Lung (tissue), 12 donors: ENCODE results near the gene MTUS2. TPM values are rescaled to one million over a fixed set of nuclear protein-coding genes. Genes with fewer than 3 reads are reported as not detected.

Experiments
- ATAC-seq: fragments of 200-7000 bp; cut with Tn5 transposase; one replicate; pipeline ENCODE4 v1.9.1; 2020; ENCODE audit warnings: moderate number of reproducible peaks; ENCODE audit not compliant: insufficient read depth, low FRiP score
- DNase-seq, 3 donors: peaks; one replicate each; pipeline ENCODE4 v3.0.0-alpha.2; 2013 to 2017
- H3K27ac ChIP-seq, 2 donors: one replicate each; pipeline ENCODE4 v1.5.1; 2013; ENCODE audit warnings: mild to moderate bottlenecking in 2 of 2, moderate library complexity in 2 of 2, control low read depth in 1 of 2, inconsistent platforms in 1 of 2, low read depth in 1 of 2, low read length in 1 of 2
- H3K27me3 ChIP-seq, 3 donors: one replicate each; pipeline ENCODE4 v1.5.1; 2013; ENCODE audit warnings: low read length in 2 of 3; ENCODE audit not compliant: control insufficient read depth in 3 of 3, insufficient read depth in 3 of 3
- H3K36me3 ChIP-seq, 4 donors: one replicate each; pipeline ENCODE4 v1.5.1; 2013; ENCODE audit warnings: low read length in 4 of 4, mild to moderate bottlenecking in 1 of 4, moderate library complexity in 1 of 4; ENCODE audit not compliant: control insufficient read depth in 4 of 4, insufficient read depth in 4 of 4
- H3K4me1 ChIP-seq, 5 donors: one replicate each; pipeline ENCODE4 v1.5.1; 2013; ENCODE audit warnings: low read length in 5 of 5, mild to moderate bottlenecking in 2 of 5, moderate library complexity in 1 of 5; ENCODE audit not compliant: control insufficient read depth in 5 of 5, insufficient read depth in 5 of 5
- H3K4me3 ChIP-seq: one replicate; pipeline ENCODE4 v1.5.1; 2013; ENCODE audit warnings: mild to moderate bottlenecking, control low read depth, moderate library complexity
- H3K9ac ChIP-seq, 2 donors: one replicate each; pipeline ENCODE4 v1.5.1; 2013; ENCODE audit warnings: low read length in 2 of 2, control low read depth in 1 of 2; ENCODE audit not compliant: insufficient read depth in 1 of 2
- H3K9me3 ChIP-seq, 4 donors: one replicate each; pipeline ENCODE4 v1.5.1; 2013; ENCODE audit warnings: low read length in 3 of 4, mild to moderate bottlenecking in 1 of 4, moderate library complexity in 1 of 4; ENCODE audit not compliant: control insufficient read depth in 4 of 4, insufficient read depth in 3 of 4
- WGBS, 2 donors: extraction: QIAGEN DNeasy Blood & Tissue Kit; methylation state at CpG; one replicate each; pipeline ENCODE4 v1.1.7; 2013; 5-methylcytosine and 5-hydroxymethylcytosine counted together
- polyA plus RNA-seq, 2 donors: library from polyadenylated mRNA; stranded (reverse); fragments of 200-250 nt; gene quantifications; one replicate each; pipeline ENCODE4 v1.2.1, GENCODE V29; 2013
- total RNA-seq, 2 donors: library from RNA; depleted of rRNA in 1 of 2; stranded (reverse); fragments of >200 nt in 1 of 2; gene quantifications; one replicate each; pipeline ENCODE4 v1.2.1, GENCODE V29; 2014 to 2021
- TF ChIP-seq, protein P1 (sequence below): IDR thresholded peaks from 2 replicates; pipeline ENCODE4 v1.5.1; 2012; ENCODE audit warnings: mild to moderate bottlenecking; ENCODE audit errors: control extremely low read depth, extremely low read depth
- donor health status: control.
- donor health status: control.
- donor health status: Bipolar disorder and iron deficiency.
- donor health status: healthy.
- donor health status: DM: yes; HTN: yes; CAD: no.

The MTUS2 gene
- total and polyA plus RNA-seq, 4 donors, result 0.03 to 0.54 (median 0.08) TPM

DNA sequence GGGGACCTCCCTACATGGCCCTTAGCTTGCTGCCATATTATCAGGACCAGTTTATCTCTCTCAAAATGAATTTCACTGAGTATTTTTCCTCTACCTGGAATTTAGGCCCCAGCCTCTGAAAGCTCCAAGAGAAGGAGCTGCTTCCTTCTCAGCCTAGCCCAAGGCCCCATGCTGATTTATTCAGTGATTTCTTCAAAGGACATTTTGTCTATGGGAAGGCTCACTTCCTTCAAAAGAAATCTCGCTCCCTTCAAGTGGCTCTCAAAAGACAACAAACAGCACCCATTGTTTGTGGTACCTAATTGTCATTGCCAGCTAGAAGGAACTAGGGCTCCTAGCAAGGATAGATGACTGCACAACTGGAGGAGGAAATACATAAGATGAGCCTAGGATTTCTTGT is 602.9 kb downstream of the MTUS2 start:
- Histone ChIP-seq H3K36me3 (no peaks in the 10 kb centered on the region), H3K9ac (no peak overlapping the region), H3K27me3 (peaks cover 3 to 24% (median 16%) of the 10 kb centered on the region in 3 donors), H3K4me1 (peaks cover 0 to 3% (median 0%) of the 10 kb centered on the region in 5 donors), H3K9me3 (peaks cover 0 to 4% (median 0%) of the 10 kb centered on the region in 4 donors), H3K27ac (no peak overlapping the region), H3K4me3 (no peak overlapping the region)
- TF ChIP-seq, protein P1, sequence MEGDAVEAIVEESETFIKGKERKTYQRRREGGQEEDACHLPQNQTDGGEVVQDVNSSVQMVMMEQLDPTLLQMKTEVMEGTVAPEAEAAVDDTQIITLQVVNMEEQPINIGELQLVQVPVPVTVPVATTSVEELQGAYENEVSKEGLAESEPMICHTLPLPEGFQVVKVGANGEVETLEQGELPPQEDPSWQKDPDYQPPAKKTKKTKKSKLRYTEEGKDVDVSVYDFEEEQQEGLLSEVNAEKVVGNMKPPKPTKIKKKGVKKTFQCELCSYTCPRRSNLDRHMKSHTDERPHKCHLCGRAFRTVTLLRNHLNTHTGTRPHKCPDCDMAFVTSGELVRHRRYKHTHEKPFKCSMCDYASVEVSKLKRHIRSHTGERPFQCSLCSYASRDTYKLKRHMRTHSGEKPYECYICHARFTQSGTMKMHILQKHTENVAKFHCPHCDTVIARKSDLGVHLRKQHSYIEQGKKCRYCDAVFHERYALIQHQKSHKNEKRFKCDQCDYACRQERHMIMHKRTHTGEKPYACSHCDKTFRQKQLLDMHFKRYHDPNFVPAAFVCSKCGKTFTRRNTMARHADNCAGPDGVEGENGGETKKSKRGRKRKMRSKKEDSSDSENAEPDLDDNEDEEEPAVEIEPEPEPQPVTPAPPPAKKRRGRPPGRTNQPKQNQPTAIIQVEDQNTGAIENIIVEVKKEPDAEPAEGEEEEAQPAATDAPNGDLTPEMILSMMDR, result no peak
- DNase-seq, result no peak
- no peak for ATAC-seq
- 82 to 86% methylated on average over 1 of the region's 1 CpG for WGBS, 2 donors

DNA sequence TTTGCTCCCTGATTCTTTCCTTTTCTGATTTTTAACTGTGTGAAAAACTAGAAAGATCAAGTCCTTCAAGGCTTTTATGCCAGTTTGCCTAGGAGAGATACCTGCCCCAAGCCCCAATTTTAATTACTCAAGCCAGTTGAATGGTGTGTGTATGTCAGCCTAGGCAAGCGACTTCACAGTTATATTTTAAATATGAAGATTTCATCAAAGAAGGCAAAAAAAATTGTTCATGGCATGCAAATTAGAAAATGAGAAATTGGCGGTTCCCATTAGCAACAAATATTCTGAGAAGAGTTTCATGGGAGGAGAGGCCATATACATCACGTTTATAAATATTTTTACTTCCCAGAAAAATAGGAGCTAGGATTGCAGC is 607.8 kb downstream of the MTUS2 start:
- H3K27me3 ChIP-seq, result peaks cover 3 to 39% (median 25%) of the 10 kb centered on the region in 3 donors
- H3K9ac ChIP-seq, result no peak overlapping the region
- 17 to 18% methylated on average over 3 of the region's 3 CpGs for WGBS, 2 donors
- peaks cover 0 to 17% (median 0%) of the 10 kb centered on the region in 5 donors for H3K4me1 ChIP-seq
- peaks cover 0 to 2% (median 0%) of the 10 kb centered on the region in 4 donors for H3K9me3 ChIP-seq
- no peak overlapping the region for H3K4me3 ChIP-seq
- H3K36me3 ChIP-seq, result no peaks in the 10 kb centered on the region
- H3K27ac ChIP-seq, result peak overlapping the region in 1 of 2 donors; percentile 82
- ATAC-seq (no peak), DNase-seq (no peak)
- TF ChIP-seq, protein P1, result no peak

DNA sequence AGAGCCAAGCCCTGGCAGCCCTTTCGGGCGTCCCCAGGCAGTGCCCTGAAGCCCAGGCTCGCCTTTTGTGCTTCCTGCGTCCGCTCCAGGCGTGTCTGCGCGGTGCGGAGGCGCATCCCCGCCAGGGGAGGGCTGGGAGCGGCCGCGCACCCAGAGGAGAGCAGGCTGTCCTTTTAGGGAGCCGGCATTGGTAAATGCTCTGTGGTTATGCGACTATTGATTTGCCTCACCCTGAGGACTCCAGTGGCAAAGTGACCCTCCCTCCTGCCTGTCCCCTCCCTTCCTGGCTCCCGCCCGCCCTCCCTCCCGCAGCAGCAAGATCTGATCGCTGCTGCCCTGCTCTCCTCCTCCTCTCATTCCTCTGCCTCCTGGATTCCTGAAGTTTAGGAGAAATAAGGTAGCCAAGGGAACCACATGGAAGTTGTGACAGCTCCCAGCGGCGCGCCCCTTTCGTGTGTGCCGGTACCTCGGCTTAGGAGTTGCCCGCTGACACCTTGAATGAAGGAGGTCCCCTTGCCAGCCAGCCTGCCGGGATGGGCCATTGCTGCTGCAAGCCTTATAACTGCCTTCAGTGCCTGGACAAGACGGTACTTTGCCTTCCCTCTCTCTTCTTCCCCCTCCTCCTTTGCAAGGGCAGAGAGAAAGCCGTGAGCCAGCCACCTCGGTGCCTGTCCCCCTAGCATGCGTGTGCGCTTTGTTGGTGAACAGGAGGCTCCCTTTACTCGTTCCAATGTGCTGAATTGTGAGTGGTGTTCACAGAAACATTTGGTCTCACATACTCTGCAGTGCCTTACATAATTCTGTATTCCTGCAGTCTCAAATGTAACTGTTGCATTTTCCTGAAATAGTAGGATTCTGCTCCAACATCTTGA is 608.4 kb downstream of the MTUS2 start:
- peaks cover 0 to 17% (median 0%) of the 10 kb centered on the region in 5 donors for H3K4me1 ChIP-seq
- H3K9ac ChIP-seq, result peak overlapping the region in 1 of 2 donors; percentile 26
- no peak overlapping the region for H3K4me3 ChIP-seq
- peak overlapping the region in 1 of 2 donors; percentile 82 for H3K27ac ChIP-seq
- WGBS, 2 donors, result 2% methylated on average over 34 of the region's 34 CpGs
- peaks cover 3 to 39% (median 25%) of the 10 kb centered on the region in 3 donors for H3K27me3 ChIP-seq
- peaks cover 0 to 2% (median 0%) of the 10 kb centered on the region in 4 donors for H3K9me3 ChIP-seq
- TF ChIP-seq, protein P1, result no peak
- no peaks in the 10 kb centered on the region for H3K36me3 ChIP-seq
- DNase-seq (peak in 1 of 3 donors; percentile 22), ATAC-seq (no peak)
